CD4-positive, alpha-beta T cell treated with Interleukin-15 for 1 hour (primary cell): ENCODE results near the gene ADAM11.

Experiments
- DNase-seq: peaks from one replicate; pipeline ENCODE4 v3.0.0-alpha.2; 2020

Gene ADAM11

GRCh38 chr17:44776628-44777393 is 18.0 kb downstream of the ADAM11 start:
- DNase-seq: no peak

- DNase-seq: no peak
Observed at GRCh38 chr17:44777394-44778348, 18.9 kb downstream of the ADAM11 start.

GRCh38 chr17:44778656-44779210 is 19.9 kb downstream of the ADAM11 start:
- DNase-seq: no peak

- DNase-seq: peak; percentile 78
Observed at GRCh38 chr17:44779211-44780025, 20.6 kb downstream of the ADAM11 start.

- DNase-seq: no peak
Observed at GRCh38 chr17:44780161-44780560, 21.4 kb downstream of the ADAM11 start.

- DNase-seq: no peak
Observed at GRCh38 chr17:44780845-44781480, 22.2 kb downstream of the ADAM11 start.

GRCh38 chr17:44781551-44782325 is 22.9 kb downstream of the ADAM11 start:
- DNase-seq: no peak

GRCh38 chr17:44782326-44782850 is 23.6 kb downstream of the ADAM11 start:
- DNase-seq: no peak

- DNase-seq: no peak
Observed at GRCh38 chr17:44785921-44786320, 27.1 kb downstream of the ADAM11 start.

- DNase-seq: no peak
Observed at GRCh38 chr17:44786551-44787081, 27.8 kb downstream of the ADAM11 start.

GRCh38 chr17:44787271-44787940 is 28.6 kb downstream of the ADAM11 start:
- DNase-seq: no peak

- DNase-seq: no peak
Observed at GRCh38 chr17:44788139-44788538, 29.4 kb downstream of the ADAM11 start.

GRCh38 chr17:44792276-44792675 is 33.5 kb downstream of the ADAM11 start:
- no peak for DNase-seq

- no peak for DNase-seq
Observed at GRCh38 chr17:44793885-44794842, 35.4 kb downstream of the ADAM11 start.

- DNase-seq: peak; percentile 32
Observed at GRCh38 chr17:44794851-44795413, 36.1 kb downstream of the ADAM11 start.

- no peak for DNase-seq
Observed at GRCh38 chr17:44795421-44795820, 36.6 kb downstream of the ADAM11 start.

- no peak for DNase-seq
Observed at GRCh38 chr17:44795928-44796327, 37.1 kb downstream of the ADAM11 start.

- DNase-seq: no peak
Observed at GRCh38 chr17:44796731-44797130, 37.9 kb downstream of the ADAM11 start.

GRCh38 chr17:44797802-44798201 is 39.0 kb downstream of the ADAM11 start:
- DNase-seq: no peak
